Nephron progenitor cell (in vitro differentiated cells): ENCODE measurements around the gene ARL4D.
A peak's percentile ranks its signal among the peaks of the same experiment; 100 is the strongest.

ENCODE experiments used
- DNase-seq: peaks from one replicate; pipeline ENCODE4 v3.0.0; 2021
- H3K27ac Mint-ChIP-seq: 2 replicates; pipeline ENCODE4 v1.8.0; 2021; ENCODE audit warnings: mild to moderate bottlenecking, moderate library complexity, mixed read lengths
- H3K27me3 Mint-ChIP-seq: 2 replicates; pipeline ENCODE4 v1.8.0; 2021; ENCODE audit warnings: mild to moderate bottlenecking, low read depth, mixed read lengths; ENCODE audit not compliant: poor library complexity
- H3K36me3 Mint-ChIP-seq: 2 replicates; pipeline ENCODE4 v1.8.0; 2021; ENCODE audit warnings: low read depth, mixed read lengths
- H3K4me1 Mint-ChIP-seq: 2 replicates; pipeline ENCODE4 v1.8.0; 2021; ENCODE audit warnings: mixed read lengths
- H3K4me3 Mint-ChIP-seq: 2 replicates; pipeline ENCODE4 v1.8.0; 2021; ENCODE audit warnings: mild to moderate bottlenecking, moderate library complexity, mixed read lengths
- H3K9me3 Mint-ChIP-seq: 2 replicates; pipeline ENCODE4 v1.8.0; 2021; ENCODE audit warnings: mild to moderate bottlenecking, moderate library complexity, mixed read lengths
- TF ChIP-seq, protein P1 (sequence below): fragments of 200-600 bp; sonication (generic); IDR thresholded peaks from 2 replicates; pipeline ENCODE4 v1.5.0; 2021; ENCODE audit warnings: antibody characterized with exemption

Gene ARL4D

DNA sequence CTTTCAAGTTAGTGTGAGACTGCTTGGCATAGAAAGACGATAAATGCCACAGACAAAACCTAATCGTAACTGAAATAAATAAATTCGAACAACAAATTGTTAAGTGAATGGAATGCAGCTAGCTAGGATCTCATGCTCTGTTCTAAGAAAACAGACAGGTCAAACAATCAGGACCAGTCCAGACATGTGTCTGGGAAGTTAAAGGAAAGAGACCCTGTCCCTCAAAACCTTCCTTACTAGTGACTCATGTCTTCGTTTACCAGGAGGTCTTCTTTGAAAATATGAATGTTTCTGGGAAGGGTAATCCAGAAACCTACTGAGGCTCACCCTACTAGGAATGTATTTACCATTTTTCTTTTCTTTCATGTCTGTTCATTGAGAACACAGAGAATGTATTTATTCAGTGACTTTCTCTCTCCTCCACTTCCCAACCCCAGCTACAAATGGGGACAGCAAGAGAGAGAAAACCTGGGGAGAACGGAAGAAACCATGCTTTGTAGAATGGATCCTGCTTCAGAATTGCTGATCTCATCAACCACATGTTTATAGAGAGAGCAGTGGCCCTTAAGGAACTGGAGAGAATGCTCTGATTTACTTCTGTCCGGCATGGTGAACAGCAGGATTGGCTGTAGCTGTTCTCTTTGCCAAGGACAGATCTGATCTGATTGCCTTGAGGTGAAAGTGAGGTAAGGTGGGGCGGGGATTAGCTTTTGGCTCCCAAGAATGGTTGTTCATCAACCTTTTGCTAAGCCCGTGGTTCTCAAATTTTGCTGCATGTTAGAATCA is 45.6 kb downstream of the ARL4D start:
- TF ChIP-seq, protein P1, sequence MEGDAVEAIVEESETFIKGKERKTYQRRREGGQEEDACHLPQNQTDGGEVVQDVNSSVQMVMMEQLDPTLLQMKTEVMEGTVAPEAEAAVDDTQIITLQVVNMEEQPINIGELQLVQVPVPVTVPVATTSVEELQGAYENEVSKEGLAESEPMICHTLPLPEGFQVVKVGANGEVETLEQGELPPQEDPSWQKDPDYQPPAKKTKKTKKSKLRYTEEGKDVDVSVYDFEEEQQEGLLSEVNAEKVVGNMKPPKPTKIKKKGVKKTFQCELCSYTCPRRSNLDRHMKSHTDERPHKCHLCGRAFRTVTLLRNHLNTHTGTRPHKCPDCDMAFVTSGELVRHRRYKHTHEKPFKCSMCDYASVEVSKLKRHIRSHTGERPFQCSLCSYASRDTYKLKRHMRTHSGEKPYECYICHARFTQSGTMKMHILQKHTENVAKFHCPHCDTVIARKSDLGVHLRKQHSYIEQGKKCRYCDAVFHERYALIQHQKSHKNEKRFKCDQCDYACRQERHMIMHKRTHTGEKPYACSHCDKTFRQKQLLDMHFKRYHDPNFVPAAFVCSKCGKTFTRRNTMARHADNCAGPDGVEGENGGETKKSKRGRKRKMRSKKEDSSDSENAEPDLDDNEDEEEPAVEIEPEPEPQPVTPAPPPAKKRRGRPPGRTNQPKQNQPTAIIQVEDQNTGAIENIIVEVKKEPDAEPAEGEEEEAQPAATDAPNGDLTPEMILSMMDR = no peak
- peaks cover 17% of the 10 kb centered on the region for H3K4me1 Mint-ChIP-seq
- H3K4me3 Mint-ChIP-seq = no peak overlapping the region
- H3K27me3 Mint-ChIP-seq = peaks cover 9% of the 10 kb centered on the region
- DNase-seq = no peak
- H3K36me3 Mint-ChIP-seq = no peaks in the 10 kb centered on the region
- H3K27ac Mint-ChIP-seq = peak overlapping the region; percentile 7
- peaks cover 9% of the 10 kb centered on the region for H3K9me3 Mint-ChIP-seq

DNA sequence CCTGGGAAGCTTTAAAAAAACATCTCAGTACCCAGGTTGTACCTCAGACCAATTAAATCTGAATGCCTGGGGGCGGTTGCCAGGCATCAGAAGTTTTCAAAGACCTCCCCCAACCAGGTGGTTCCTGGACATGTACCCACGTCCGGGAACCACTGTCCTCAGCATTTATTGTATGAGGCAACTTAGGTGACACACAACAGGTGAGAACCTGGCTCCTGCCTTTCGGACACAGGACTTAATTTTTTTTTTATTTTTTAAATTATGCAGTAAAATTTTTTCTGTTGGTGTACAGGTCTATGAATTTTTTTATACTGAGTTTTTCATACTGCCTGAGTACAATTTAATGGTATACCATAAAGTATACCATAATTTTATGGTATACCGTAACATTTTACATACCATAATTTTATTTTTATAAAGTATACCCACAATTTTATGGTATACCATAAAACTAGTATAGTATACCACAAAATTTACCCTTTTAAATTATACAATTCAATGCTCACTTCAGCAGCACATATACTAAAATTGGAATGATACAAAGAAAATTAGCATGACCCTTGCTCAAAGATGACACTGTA is 46.3 kb downstream of the ARL4D start:
- no peak overlapping the region for H3K4me3 Mint-ChIP-seq
- H3K9me3 Mint-ChIP-seq = peaks cover 10% of the 10 kb centered on the region
- H3K36me3 Mint-ChIP-seq = no peaks in the 10 kb centered on the region
- peaks cover 24% of the 10 kb centered on the region for H3K4me1 Mint-ChIP-seq
- DNase-seq = no peak
- H3K27ac Mint-ChIP-seq = no peak overlapping the region
- TF ChIP-seq, protein P1 = no peak
- H3K27me3 Mint-ChIP-seq = peaks cover 9% of the 10 kb centered on the region

DNA sequence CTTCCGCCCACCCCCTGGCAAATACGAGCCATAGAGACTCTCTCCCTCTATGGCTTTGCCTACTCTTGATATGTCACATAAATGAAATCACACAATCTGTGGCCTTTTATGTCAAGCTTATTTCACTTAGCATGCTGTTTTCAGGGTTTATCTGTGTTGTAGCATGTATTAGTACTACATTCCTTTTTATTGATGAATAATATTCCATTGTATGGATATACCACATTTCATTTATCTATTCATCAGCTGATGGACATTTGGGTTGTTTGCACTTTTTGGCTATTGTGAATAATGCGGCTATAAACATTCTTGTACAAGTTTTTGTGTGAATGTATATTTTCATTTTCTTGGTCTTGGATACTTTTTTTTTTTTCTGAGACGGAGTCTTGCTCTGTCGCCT is 48.0 kb downstream of the ARL4D start:
- peaks cover 5% of the 10 kb centered on the region for H3K36me3 Mint-ChIP-seq
- H3K27me3 Mint-ChIP-seq = peaks cover 9% of the 10 kb centered on the region
- H3K9me3 Mint-ChIP-seq = peaks cover 26% of the 10 kb centered on the region
- H3K4me1 Mint-ChIP-seq = peaks cover 25% of the 10 kb centered on the region
- no peak overlapping the region for H3K4me3 Mint-ChIP-seq
- DNase-seq = no peak
- no peak overlapping the region for H3K27ac Mint-ChIP-seq
- TF ChIP-seq, protein P1 = no peak

DNA sequence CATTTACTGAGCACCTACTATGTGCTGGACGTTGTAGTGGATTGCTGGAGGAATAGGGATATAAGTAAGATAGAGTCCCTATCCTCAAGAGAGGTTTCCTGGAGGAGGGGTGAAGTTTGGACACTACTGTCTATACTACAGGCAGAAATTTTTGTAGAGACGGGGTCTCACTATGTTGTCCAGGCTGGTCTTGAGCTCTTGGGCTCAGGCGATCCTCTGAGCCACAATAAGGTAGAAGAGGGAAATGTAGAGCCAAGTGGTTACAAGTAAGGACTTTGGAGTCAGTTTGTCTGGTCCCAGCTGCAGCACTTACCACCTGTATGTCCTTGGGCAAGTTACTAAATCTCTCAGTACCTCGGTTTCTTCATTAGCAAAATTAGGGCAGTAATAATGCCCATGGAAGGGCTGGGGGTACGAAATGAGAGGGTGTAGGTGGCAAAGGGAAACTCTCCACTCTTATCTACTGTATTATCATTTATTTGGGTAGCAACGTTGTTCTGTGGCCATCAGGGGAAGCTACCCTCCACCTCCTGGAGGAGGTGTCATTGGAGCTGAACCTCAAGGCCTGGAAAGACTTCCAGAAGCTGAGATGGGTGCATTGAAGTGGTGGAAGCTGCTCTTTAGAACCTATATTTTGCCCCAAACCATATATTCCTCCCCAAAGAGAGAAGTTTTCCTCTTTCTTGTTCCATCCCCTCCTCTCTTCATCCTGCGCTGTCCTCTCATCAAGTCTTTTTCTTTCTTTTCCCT is 50.1 kb downstream of the ARL4D start:
- DNase-seq = no peak
- Mint-ChIP-seq H3K36me3 (peaks cover 5% of the 10 kb centered on the region), H3K9me3 (peaks cover 34% of the 10 kb centered on the region), H3K4me3 (no peak overlapping the region), H3K27me3 (peaks cover 8% of the 10 kb centered on the region), H3K4me1 (peaks cover 30% of the 10 kb centered on the region), H3K27ac (peak overlapping the region; percentile 18)
- TF ChIP-seq, protein P1 = no peak

DNA sequence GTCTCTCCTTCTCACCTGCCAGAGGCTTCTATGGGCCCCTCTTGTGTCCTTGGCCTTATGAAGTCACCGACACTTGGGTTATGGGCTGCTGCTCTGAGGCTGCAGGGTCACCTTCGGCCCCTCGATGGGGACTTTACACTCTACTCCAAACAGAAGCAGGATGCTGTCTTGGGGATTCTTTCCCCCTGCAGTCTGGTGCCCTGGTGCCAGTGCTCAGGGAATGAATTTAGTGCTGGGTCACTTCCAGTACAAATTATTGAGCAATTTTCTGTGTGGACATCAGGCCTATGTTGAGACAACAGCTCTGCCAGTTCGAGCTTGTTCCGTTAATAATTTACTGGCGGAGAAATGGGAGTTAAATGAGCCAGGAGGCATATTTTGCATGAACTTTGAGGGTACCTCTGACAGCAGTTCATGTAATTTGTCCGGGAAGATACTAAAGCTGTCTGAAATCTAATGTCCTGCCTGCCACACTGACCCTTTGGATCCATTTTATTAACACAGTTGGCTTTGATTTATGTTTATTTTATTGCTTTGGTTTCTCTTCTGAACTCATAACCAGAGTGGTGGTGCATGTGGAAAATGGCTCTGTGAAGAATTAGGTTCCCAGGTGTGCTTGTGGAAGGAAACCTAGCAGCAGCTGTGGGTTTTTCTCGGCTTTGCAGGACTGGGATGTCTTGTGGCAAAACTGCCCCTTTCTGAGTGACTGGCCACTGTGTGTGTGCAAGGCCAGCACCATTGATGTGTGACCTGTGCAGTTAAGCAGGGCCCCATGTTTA is 50.9 kb downstream of the ARL4D start:
- H3K27ac Mint-ChIP-seq = peak overlapping the region; percentile 18
- H3K9me3 Mint-ChIP-seq = peaks cover 34% of the 10 kb centered on the region
- DNase-seq = peak; percentile 22
- peaks cover 5% of the 10 kb centered on the region for H3K27me3 Mint-ChIP-seq
- H3K4me3 Mint-ChIP-seq = peak overlapping the region; percentile 19
- H3K4me1 Mint-ChIP-seq = peaks cover 22% of the 10 kb centered on the region
- peaks cover 5% of the 10 kb centered on the region for H3K36me3 Mint-ChIP-seq
- TF ChIP-seq, protein P1 = no peak
